Iris pigment epithelial cell (primary cell): ENCODE results near the gene MSANTD1.

Experiments used
- DNase-seq: peaks from one replicate; pipeline ENCODE4 v3.0.0-alpha.2; 2011; ENCODE audit warnings: low read depth

Gene MSANTD1

DNA sequence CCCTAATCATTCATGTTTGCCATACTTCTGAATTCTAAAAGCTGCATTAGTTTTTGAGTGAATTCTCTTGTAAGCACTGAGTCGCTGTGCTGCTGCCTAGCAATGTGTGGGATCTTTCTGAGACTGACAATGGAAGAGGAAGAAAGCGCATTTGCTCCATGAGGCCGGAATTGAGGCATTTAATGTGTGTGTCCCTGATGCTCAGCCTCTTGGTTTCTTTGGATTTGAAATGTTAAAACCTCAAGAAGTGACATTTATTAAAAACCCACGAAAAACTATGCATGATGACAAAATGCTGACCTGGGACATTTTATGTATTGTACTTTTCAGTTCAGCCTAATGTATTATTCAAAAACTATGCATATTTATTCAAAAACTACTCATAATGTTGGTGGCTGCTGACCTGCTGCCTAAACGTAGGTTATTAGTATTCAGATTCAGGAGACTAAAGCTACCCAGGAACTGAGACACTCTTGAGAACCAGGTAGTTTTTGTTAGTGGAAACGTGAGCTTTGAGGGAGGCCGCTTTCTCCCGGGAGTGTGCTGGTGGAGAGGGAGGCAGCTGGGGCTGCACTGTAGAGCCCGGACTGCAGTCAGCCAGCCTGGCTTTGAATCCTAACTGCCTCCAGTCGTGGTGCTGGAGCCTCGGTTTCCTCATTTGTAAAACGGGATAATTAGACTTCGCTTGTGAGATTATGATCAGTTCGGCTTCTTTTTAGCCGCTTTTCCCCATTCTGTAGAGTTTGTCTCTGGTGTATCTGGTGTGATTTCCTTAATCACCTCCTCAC is 55.2 kb downstream of the MSANTD1 start:
- no peak for DNase-seq

DNA sequence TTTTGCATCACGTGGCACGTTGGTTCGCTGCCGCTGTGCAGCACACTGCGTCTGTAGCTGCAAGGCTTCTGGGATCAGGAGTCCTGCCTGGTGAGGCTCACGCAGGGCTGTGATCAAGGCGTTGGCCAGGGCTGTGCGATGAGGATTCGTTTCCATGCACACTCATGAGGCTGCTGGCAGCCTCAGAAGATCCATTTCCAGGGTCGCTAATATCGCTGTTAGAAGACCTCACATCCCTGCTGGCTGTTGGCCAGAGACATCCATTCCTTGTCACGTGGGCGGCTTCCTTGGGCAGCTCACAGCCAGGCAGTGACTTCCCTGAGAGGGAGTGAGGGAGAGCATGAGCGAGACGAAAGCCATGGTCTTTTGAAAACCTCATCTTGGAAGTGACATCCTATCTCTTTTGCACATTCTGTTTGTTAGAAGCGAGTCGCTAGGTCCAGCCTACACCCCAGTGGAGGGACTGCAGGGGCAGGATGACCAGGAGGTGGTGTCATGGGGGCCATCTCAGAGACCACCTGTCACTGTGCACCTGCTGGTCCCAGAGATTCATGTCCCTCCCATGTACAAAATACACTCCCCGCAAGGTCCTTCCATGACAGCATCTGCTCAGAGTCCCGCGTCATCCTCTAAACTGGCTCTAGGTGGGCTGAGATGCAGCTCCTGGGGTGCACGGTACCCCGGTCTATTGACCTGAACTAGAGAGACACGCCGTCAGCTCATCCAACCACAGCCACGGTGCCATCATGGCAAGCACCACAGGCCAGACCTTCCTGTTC is 56.1 kb downstream of the MSANTD1 start:
- DNase-seq, result peak; percentile 22

DNA sequence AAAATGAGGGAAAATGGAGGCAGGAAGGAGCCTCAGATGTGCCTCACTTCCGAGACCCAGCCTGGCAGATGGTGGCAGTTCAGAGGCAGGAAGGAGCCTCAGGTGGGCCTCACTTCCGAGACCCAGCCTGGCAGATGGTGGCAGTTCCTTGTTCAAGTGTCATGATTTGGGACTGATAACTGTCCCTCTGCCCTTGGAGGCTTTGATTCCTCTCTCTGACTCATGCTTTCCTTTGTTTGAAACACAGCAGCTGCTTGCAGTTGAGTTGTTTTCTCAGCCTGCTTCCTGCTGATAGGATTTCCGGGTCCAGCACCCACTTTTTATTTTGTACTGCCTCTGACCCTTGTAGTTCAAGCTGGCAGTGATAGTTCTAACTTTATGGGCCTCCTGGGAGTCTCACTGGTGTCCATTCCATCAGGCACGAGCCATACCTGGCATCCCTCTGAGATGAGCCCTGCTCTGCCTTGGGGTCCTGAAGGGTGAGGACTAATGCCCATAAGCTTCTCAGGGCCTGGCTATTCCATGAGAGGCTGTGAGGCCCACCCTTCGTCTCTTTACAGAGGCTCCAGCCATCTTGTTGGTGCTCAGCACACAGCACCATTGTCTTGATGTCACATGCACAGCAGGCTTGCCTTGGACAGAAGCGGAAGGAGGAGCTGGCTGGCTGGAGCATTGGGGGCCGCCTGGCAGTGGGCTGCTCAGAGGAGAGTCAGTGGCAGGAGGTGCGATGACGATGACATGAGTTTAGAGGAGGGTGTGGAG is 56.8 kb downstream of the MSANTD1 start:
- DNase-seq, result peak; percentile 48
